Hepatocyte (in vitro differentiated cells): ENCODE measurements around the gene PEAR1. TPM values are rescaled to one million over a fixed set of nuclear protein-coding genes. Genes with fewer than 3 reads are reported as not detected.

Source experiments
- DNase-seq: peaks from one replicate; pipeline ENCODE4 v3.0.0-alpha.2; 2016; ENCODE audit warnings: low spot score
- H2AFZ ChIP-seq: fragments of 200-600 bp; sonication (generic); 2 replicates; pipeline ENCODE4 v1.6.0; 2016; ENCODE audit warnings: antibody characterized with exemption, mild to moderate bottlenecking
- H3K27ac ChIP-seq: fragments of 200-600 bp; sonication (generic); 2 replicates; pipeline ENCODE4 v1.5.1; 2016; ENCODE audit warnings: mild to moderate bottlenecking
- H3K27me3 ChIP-seq: fragments of 200-600 bp; sonication (generic); 2 replicates; pipeline ENCODE4 v1.6.1; 2016
- H3K36me3 ChIP-seq: fragments of 200-600 bp; sonication (generic); replicated peaks from 2 replicates; pipeline ENCODE4 v1.5.1; 2016; ENCODE audit warnings: low read depth; ENCODE audit not compliant: insufficient read depth
- H3K4me1 ChIP-seq: fragments of 200-600 bp; sonication (generic); 2 replicates; pipeline ENCODE4 v1.5.1; 2016; ENCODE audit warnings: mild to moderate bottlenecking, moderate library complexity; ENCODE audit not compliant: insufficient read depth
- H3K4me2 ChIP-seq: fragments of 200-600 bp; sonication (generic); 2 replicates; pipeline ENCODE4 v1.6.0; 2016
- H3K4me3 ChIP-seq: fragments of 200-600 bp; sonication (generic); 2 replicates; pipeline ENCODE4 v1.5.1; 2016; ENCODE audit warnings: mild to moderate bottlenecking
- H3K79me2 ChIP-seq: fragments of 200-600 bp; sonication (generic); 2 replicates; pipeline ENCODE4 v1.6.0; 2017; ENCODE audit warnings: mild to moderate bottlenecking
- H3K9me2 ChIP-seq: fragments of 200-600 bp; sonication (generic); replicated peaks from 2 replicates; pipeline ENCODE4 v1.6.0; 2017; ENCODE audit warnings: mild to moderate bottlenecking; ENCODE audit not compliant: insufficient read depth
- H3K9me3 ChIP-seq: fragments of 200-600 bp; sonication (generic); 2 replicates; pipeline ENCODE4 v1.5.1; 2016; ENCODE audit warnings: low read depth, mild to moderate bottlenecking
- H4K20me1 ChIP-seq: fragments of 200-600 bp; sonication (generic); 2 replicates; pipeline ENCODE4 v1.6.0; 2016; ENCODE audit warnings: mild to moderate bottlenecking; ENCODE audit not compliant: insufficient read depth, poor library complexity, severe bottlenecking
- CTCF ChIP-seq: fragments of 200-600 bp; sonication (generic); IDR thresholded peaks from 2 replicates; pipeline ENCODE4 v1.5.1; 2016; ENCODE audit warnings: antibody characterized with exemption, mild to moderate bottlenecking; ENCODE audit not compliant: poor library complexity
- EZH2 ChIP-seq: fragments of 200-600 bp; sonication (generic); IDR thresholded peaks from 2 replicates; pipeline ENCODE4 v1.6.1; 2016; ENCODE audit warnings: antibody characterized with exemption, mild to moderate bottlenecking, borderline replicate concordance
- EZH2phosphoT487 ChIP-seq: fragments of 200-600 bp; sonication (generic); IDR thresholded peaks from one replicate; pipeline ENCODE4 v1.6.1; 2018; ENCODE audit warnings: antibody characterized with exemption, mild to moderate bottlenecking, low read depth, moderate library complexity; ENCODE audit not compliant: unreplicated experiment, severe bottlenecking
- WGBS: methylation state at CpG from one replicate; pipeline ENCODE4 v1.1.6; 2016; ENCODE audit warnings: low lambda C conversion rate; ENCODE audit errors: missing lambda C conversion rate; 5-methylcytosine and 5-hydroxymethylcytosine counted together
- polyA plus RNA-seq: library from polyadenylated mRNA; unstranded; fragments of >200 nt; fragmentation: Nextera tagmentation; extraction: Ambion mirVana; gene quantifications from 2 replicates; pipeline ENCODE4 v1.2.1, GENCODE V29; 2016
- total RNA-seq: library from RNA; depleted of rRNA; stranded (reverse); fragments of >200 nt; gene quantifications from 2 replicates; pipeline ENCODE4 v1.2.3, GENCODE V29; 2014

PEAR1 gene
- total and polyA plus RNA-seq, 2 experiments from 2014 or later, result 5.3 to 6.3 TPM

- peak overlapping the region; percentile 80 for H3K4me2 ChIP-seq
- TF ChIP-seq CTCF (no peak), EZH2 (peak; percentile 61)
- H3K4me1 ChIP-seq, result peaks cover 27% of the 10 kb centered on the region
- H3K4me3 ChIP-seq, result no peak overlapping the region
- no peak for DNase-seq
- WGBS, result 13% methylated on average over 11 of the region's 11 CpGs
- H3K36me3 ChIP-seq, result no peaks in the 10 kb centered on the region
- H2AFZ ChIP-seq, result no peak overlapping the region
- H4K20me1 ChIP-seq, result no peaks in the 10 kb centered on the region
- peaks cover 85% of the 10 kb centered on the region for H3K27me3 ChIP-seq
- H3K9me3 ChIP-seq, result no peaks in the 10 kb centered on the region
- no peaks in the 10 kb centered on the region for H3K9me2 ChIP-seq
- no peak overlapping the region for H3K27ac ChIP-seq
- H3K79me2 ChIP-seq, result no peaks in the 10 kb centered on the region
Measured at GRCh38 chr1:156922986-156923669, 29.6 kb downstream of the PEAR1 start.

- H3K9me3 ChIP-seq, result no peaks in the 10 kb centered on the region
- peak overlapping the region; percentile 80 for H3K4me2 ChIP-seq
- no peak for DNase-seq
- WGBS, result 3% methylated on average over 42 of the region's 64 CpGs
- no peak overlapping the region for H3K27ac ChIP-seq
- peaks cover 27% of the 10 kb centered on the region for H3K4me1 ChIP-seq
- H3K79me2 ChIP-seq, result no peaks in the 10 kb centered on the region
- TF ChIP-seq EZH2 (peak; percentile 57), CTCF (no peak), EZH2phosphoT487 (no peak)
- H2AFZ ChIP-seq, result no peak overlapping the region
- no peaks in the 10 kb centered on the region for H3K9me2 ChIP-seq
- no peaks in the 10 kb centered on the region for H3K36me3 ChIP-seq
- H3K27me3 ChIP-seq, result peaks cover 89% of the 10 kb centered on the region
- H3K4me3 ChIP-seq, result no peak overlapping the region
- H4K20me1 ChIP-seq, result no peaks in the 10 kb centered on the region
Measured at GRCh38 chr1:156923670-156924477, 30.4 kb downstream of the PEAR1 start.

- no peaks in the 10 kb centered on the region for H3K36me3 ChIP-seq
- H3K27ac ChIP-seq, result no peak overlapping the region
- peaks cover 27% of the 10 kb centered on the region for H3K4me1 ChIP-seq
- no peaks in the 10 kb centered on the region for H4K20me1 ChIP-seq
- H3K79me2 ChIP-seq, result no peaks in the 10 kb centered on the region
- H3K27me3 ChIP-seq, result peaks cover 92% of the 10 kb centered on the region
- 24% methylated on average over 14 of the region's 22 CpGs for WGBS
- no peak for DNase-seq
- H3K4me3 ChIP-seq, result no peak overlapping the region
- peak overlapping the region; percentile 80 for H3K4me2 ChIP-seq
- H3K9me3 ChIP-seq, result no peaks in the 10 kb centered on the region
- no peak overlapping the region for H2AFZ ChIP-seq
- TF ChIP-seq EZH2 (no peak), CTCF (no peak), EZH2phosphoT487 (no peak)
- H3K9me2 ChIP-seq, result no peaks in the 10 kb centered on the region
Measured at GRCh38 chr1:156924478-156925153, 31.1 kb downstream of the PEAR1 start.
